Measurements from ENCODE around the gene GRM4. TPM values are rescaled to one million over a fixed set of nuclear protein-coding genes. Genes with fewer than 3 reads are reported as not detected.

GRM4 gene
- total RNA-seq, 4 donors from 2014 or later: not detected

- peaks cover 0 to 43% (median 0%) of the 10 kb centered on the region in 4 donors for H3K27me3 ChIP-seq
- no peaks in the 10 kb centered on the region for H3K36me3 ChIP-seq
- H3K4me3 ChIP-seq: no peak overlapping the region
- H3K4me1 ChIP-seq: no peaks in the 10 kb centered on the region
- WGBS, 2 donors: 37 to 52% methylated on average over 5 of the region's 5 CpGs
- H3K9me3 ChIP-seq: no peaks in the 10 kb centered on the region
- TF ChIP-seq CTCF (IDR thresholded peaks at IDR 0.05): no peak
- TF ChIP-seq POLR2A (IDR thresholded peaks at IDR 0.05): no peak
- DNase-seq: no peak
- intact Hi-C loops (cut with DNase I): no loop called here
- no peak overlapping the region for H3K27ac ChIP-seq
Measured at GRCh38 chr6:34011264-34011663, 134.6 kb downstream of the GRM4 start.

GRCh38 chr6:34005901-34006531 lies 139.9 kb downstream of the GRM4 start:
- Histone ChIP-seq H3K4me1 (no peaks in the 10 kb centered on the region), H3K27me3 (peaks cover 0 to 60% (median 0%) of the 10 kb centered on the region in 4 donors), H3K36me3 (no peaks in the 10 kb centered on the region), H3K9me3 (no peaks in the 10 kb centered on the region), H3K4me3 (no peak overlapping the region), H3K27ac (no peak overlapping the region)
- intact Hi-C loops (cut with DNase I): no loop called here
- WGBS, 2 donors: 55 to 63% methylated on average over 8 of the region's 8 CpGs
- no peak for DNase-seq
- TF ChIP-seq CTCF (IDR thresholded peaks at IDR 0.05) (no peak), POLR2A (IDR thresholded peaks at IDR 0.05) (no peak)

GRCh38 chr6:34004706-34005105 lies 141.2 kb downstream of the GRM4 start:
- intact Hi-C loops (cut with DNase I): no loop called here
- Histone ChIP-seq H3K27me3 (peaks cover 0 to 56% (median 0%) of the 10 kb centered on the region in 4 donors), H3K4me3 (no peak overlapping the region), H3K4me1 (no peaks in the 10 kb centered on the region), H3K9me3 (no peaks in the 10 kb centered on the region), H3K36me3 (no peaks in the 10 kb centered on the region), H3K27ac (no peak overlapping the region)
- no peak for DNase-seq
- TF ChIP-seq CTCF (IDR thresholded peaks at IDR 0.05): no peak
- TF ChIP-seq POLR2A (IDR thresholded peaks at IDR 0.05): no peak
- WGBS, 2 donors: 71 to 75% methylated on average over 1 of the region's 1 CpG

- Histone ChIP-seq H3K36me3 (no peaks in the 10 kb centered on the region), H3K9me3 (no peaks in the 10 kb centered on the region), H3K27ac (no peak overlapping the region), H3K4me1 (no peaks in the 10 kb centered on the region), H3K27me3 (peaks cover 0 to 49% (median 0%) of the 10 kb centered on the region in 4 donors), H3K4me3 (no peak overlapping the region)
- intact Hi-C loops (cut with DNase I): no loop called here
- no peak for TF ChIP-seq POLR2A (IDR thresholded peaks at IDR 0.05)
- TF ChIP-seq CTCF (IDR thresholded peaks at IDR 0.05): no peak
- no peak for DNase-seq
Measured at GRCh38 chr6:34003962-34004361, 141.9 kb downstream of the GRM4 start.

- 51 to 68% methylated on average over 15 to 37 of the region's 41 CpGs for WGBS, 2 donors
- intact Hi-C loops (cut with DNase I): no loop called here
- Histone ChIP-seq H3K36me3 (no peaks in the 10 kb centered on the region), H3K4me1 (no peaks in the 10 kb centered on the region), H3K4me3 (no peak overlapping the region), H3K27ac (no peak overlapping the region), H3K27me3 (peaks cover 0 to 30% (median 0%) of the 10 kb centered on the region in 4 donors), H3K9me3 (peaks cover 0 to 4% (median 0%) of the 10 kb centered on the region in 3 donors)
- no peak for DNase-seq
- TF ChIP-seq CTCF (IDR thresholded peaks at IDR 0.05) (no peak), POLR2A (IDR thresholded peaks at IDR 0.05) (no peak)
Measured at GRCh38 chr6:34001706-34002621, 143.9 kb downstream of the GRM4 start.
